ENCODE results near the gene UBXN2A. TPM values are rescaled to one million over a fixed set of nuclear protein-coding genes. Genes with fewer than 3 reads are reported as not detected.
"Not testable (repeated sequence)": the region's sequence is repeated elsewhere in the genome, so short reads cannot be mapped to it uniquely, and the experiment has no call there.

The UBXN2A gene
- polyA plus RNA-seq, 3 donors = 14.9 to 18.6 (median 17.3) TPM

DNA sequence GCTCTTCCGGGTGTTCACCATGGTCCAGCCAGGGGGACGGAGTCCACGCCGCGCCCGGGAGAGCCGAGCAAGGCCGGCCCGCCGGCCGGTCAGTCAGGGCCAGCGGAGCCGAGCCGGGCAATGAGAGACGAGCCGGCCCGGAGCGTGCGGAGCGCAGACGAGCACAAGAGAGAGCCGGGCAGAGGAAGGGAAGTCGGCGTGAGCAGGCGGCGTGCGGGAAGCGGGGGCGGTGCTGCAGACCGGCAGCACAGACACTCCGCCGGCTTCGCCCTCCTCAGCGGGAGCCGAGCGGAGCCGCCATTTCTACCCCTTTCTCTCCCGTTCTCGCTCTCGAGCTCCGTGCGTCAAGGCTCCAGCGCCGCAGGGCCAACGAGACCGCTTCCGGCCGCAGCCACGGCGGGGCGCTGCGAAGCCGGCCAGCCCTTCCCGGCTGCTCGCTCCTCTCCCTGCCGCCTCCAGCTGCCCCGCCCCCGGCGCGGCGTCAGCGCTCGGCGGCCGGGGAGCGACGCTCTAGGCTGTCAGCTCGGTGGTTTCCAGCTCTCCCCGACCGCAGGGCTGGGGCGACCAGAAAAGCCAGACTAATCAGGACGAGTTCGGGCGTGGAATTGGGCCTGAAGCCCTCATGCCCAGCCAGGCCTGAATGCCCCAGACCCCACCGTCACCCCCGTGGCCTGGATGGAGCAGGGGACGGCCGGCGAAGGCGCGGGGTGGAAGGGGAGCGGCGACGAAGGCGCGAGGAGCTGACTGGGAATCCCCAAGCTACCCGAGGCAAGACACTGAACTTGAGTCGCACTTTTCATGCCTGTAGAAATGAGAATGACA is 13.3 kb upstream of the UBXN2A start, which contains the start of gene ATAD2B:
Gene ATAD2B, minus strand, starts transcription at position 374 of the 822 bp plus-strand sequence. Its CDS starts 353 bp downstream, at position 21.
- peak; percentile 95 for DNase-seq

DNA sequence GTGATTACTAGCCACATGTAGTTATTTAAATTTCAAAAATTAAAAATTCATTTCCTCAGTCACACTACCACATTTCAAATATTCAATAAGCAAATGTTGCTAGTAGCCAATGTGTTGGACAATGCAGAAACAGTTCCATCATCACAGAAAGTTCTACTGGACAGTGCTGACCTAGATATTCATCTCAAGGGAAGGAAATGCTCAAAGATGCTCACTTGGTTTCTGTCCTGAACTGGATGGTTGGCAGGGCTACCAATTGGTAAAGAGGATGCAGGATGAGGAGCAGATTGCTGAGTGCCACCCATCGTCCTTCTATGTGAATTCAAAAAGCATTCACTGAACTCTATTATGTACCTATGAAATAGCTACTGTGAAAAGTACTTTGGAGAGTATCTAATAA is 6.0 kb upstream of the UBXN2A start:
- no peak for DNase-seq

DNA sequence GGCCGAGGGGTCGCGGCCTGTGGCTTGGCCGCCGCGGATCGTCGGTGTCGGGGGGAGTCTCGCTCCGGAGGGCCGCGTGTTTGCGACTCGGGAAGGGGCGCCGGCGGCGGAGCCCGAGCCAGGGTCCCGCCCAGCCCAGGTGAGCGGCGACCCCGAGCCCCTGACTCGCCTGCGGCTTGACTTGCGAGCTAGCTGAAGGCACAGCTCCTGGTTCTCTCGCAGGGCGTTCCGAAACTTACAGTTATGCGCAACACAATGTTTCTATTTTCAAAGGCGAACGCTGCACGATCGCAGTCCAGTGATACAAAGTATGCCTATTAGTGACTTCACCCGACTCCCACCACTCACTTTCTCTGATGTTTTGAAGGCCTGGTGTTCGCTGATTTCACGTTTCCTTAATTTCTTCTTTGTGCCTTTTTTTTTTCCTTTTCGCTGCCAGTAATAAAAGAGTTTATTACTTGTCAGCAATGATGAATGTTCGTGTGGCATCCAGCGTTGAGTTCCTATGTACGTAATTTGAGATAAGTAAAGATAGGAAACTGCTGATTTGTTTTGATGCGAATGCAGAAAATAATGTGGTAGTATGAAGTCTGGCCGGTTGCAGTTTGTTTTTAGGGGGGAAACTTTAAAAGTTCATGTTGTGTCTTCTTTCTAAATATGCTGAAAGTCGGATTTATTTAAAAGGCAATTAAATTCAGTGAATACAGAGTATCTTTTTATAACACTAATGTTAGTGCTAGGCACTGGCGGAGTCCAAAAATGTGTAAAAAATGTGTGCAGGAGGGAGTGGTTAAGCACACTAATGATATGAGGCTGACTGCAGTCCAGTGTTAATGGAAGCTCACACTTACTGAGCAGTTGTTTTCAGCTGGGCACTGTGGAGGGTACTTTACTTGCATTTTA is 706 bp downstream of the UBXN2A start:
- peak; percentile 49 for DNase-seq

DNA sequence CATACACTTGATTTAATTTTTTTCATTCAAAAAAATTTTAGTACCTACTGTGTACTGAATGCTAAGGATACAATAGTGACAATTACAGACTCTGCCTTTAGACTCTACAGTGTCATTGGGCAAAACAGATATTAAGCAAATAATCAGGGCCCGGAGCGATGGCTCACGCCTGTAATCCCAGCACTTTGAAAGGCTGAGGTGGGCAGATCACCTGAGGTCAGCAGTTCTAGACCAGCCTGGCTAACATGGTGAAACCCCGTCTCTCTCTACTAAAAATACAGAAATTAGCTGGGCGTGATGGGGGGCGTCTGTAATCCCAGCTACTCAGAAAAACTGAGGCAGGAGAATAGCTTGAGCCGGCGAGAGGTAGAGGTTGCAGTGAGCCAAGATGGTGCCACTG is 1.4 kb downstream of the UBXN2A start:
- DNase-seq = no peak

DNA sequence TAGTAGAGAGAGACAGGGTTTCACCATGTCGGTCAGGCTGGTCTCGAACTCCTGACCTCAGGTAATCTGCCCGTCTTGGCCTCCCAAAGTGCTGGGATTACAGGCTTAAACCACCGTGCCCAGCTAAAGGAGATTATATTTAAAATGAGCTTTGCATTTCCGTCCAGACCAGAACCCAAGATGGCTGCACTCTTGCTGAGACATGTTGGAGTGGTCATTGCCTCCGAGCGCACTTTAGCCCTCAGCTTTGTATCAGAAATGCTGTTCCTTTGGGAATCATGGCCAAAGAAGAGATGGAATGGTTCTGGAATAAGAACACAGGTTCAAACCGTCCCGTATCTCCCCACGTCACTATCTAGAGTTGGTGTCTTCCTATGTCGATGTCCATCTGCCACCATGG is 3.4 kb downstream of the UBXN2A start:
- no peak for DNase-seq

DNA sequence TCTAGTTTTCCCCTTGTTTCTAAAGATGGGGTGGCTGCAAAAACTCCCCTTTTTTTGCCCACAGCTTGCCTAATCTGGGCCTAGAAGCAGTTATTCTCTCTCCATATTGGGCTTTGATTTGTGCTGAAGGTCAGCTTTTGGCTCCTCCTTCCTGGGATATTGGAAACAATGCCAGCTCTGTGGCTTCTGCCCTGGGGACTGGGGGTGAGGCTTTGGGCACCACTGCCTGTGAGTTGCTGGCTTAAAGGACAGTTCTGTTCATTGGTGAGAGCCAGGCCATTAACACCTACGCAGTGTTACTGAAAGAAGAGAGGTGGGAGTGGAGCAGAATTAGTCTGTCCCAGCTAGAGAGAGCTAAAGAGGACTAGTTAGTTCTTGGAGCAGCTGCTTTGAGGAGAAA is 4.3 kb downstream of the UBXN2A start:
- no peak for DNase-seq

DNA sequence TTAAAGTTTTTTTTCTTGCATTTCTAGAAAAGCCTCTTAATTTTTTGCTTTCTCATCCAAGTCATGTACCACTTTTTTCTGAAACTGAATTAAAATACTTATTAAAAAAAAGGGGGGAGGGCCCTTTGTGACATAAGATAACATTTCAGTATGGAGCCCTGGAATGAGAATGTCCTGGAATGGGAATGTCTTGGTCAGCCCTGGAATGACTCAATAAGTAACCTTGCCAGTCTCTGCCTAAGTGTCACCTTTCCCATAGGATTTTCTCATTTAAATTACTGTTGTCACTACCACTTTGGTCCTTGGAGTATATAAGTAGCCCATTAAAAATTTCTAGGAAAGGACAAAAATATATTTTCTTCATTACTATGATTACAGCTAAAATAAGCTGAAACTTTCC is 4.7 kb downstream of the UBXN2A start:
- no peak for DNase-seq

DNA sequence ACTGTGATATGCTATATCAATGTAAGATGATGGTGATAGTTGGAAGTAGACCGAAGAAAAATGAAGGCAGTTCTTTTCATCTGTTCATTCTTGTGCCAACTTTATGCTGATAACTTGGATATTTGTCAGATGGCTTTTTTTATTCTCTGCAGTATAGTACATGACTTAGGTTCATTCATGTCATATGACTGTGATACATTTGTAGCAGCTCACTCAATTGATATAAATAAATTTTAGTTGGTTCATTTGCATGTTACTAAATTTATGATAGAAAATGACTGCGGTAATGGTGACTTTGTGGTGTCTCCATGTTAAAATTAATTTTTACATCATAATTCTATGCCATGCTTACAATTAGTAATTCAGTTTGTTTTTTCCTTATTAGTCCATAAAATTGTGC is 7.1 kb downstream of the UBXN2A start:
- DNase-seq = no peak

DNA sequence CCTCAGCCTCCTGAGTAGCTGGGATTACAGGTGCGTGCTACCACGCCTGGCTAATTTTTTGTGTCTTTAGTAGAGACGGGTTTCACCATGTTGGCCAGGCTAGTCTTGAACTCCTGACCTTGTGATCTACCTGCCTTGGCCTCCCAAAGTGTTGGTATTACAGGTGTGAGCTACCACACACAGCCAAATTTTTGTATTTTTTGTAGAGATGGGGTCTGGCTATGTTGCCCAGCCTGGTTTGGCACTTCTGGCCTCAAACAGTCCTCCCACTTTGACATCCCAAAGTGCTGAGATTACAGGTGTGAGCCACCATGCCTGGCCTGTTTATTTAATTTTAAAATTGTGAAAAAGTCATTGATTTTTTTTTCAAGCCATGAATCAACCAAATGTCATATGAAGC is 12.3 kb downstream of the UBXN2A start:
- not testable (repeated sequence) for DNase-seq

DNA sequence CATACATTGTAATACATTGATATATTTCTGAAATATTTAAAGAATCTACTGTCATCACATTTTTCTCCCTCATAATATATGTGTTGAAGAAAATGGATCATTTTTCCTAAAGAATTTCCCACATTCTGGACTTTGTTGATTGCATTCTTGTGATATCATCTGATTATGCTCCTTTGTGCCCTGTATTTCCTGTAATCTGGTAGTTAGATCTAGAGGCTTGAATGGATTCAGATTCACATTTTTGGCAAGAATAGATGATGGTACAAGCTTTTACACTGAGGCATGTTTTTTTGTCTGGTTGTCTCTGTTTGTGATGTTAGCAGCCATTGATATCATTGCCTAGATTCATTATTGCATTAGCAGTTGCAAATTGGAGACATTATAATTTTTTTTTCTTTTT is 13.4 kb downstream of the UBXN2A start:
- DNase-seq = no peak

DNA sequence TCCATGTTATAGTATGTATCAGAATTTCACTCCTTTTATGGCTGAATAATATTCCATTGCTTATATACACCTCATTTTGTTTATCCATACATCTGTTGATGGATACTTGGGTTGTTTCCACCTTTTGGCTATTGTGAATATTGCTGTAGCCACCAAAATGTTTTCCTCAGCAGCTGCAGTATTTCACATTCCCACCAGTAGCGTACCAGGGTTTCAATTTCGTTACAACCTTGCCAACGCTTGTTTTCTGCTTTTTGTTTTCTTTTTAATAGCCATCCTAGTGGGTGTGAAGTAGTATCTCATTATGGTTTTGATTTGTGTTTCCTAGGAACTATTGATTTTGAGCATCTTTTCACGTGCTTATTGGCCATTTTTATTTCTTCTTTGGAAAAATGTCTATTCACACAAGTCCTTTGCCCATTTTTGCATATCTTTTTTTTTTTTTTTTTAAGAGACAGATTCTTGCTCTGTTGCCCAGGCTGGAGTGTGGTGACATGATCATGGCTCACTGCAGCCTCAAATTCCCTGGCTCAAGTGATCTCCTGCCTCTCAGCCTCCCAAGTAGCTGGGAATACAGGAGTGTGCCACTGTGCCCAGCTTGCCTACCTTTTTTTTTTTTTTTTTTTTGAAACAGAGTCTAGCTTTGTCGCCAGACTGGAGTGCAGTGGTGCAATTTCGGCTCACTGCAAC is 14.2 kb downstream of the UBXN2A start:
- no peak for DNase-seq

DNA sequence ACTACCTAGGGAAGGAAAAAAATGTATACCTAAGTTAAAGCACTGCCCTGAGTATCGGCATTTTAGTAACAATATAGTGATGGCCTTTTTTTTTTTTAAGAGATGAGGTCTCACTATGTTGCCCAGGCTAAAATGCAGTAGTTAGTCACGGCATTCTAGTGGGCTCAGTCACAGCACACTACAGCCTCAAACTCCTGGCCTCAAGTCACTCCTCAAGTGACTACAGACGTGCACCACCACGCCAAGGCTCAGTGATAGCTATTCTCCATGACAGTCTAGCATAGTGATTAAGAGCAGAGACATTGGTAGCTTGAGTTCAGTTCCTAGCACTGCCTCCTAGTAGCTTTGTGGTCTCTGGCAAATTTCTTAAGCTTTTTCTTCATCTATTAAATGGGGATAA is 27.6 kb downstream of the UBXN2A start:
- DNase-seq = no peak

DNA sequence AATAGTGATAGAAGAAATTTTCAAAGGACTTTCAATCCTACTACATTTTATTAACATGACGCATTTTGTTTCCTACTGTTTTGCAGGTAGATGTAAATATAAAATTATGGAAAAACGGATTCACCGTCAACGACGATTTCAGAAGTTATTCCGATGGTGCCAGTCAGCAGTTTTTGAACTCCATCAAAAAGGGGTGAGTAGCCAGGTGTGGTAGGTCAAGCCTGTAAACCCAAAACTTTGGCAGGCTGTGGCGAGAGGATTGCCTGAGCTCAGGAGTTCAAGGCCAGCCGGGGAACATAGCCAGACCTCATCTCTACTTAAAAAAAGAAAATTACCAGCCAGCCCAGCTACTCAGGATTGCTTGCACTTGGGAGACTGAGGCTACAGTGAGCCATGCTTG is 36.6 kb downstream of the UBXN2A start:
- no peak for DNase-seq

DNA sequence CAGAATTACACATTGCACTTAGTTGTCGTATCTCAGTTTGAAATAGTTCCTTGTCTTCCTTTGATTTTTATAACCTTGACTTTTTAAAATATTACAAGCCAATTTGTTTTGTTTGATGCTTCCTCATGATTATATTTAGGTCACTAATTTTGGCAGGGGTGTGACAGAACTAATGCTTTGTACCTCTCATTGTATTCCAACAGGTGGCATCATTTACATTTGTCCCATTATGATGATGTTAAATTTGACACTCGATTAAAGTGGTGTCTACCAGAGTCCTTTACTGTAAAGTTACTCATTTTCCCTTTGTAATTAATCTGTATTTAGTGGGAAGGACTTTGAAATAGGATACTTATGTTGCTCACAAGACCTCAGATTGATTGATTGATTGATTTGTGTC is 48.1 kb downstream of the UBXN2A start:
- DNase-seq = no peak

DNA sequence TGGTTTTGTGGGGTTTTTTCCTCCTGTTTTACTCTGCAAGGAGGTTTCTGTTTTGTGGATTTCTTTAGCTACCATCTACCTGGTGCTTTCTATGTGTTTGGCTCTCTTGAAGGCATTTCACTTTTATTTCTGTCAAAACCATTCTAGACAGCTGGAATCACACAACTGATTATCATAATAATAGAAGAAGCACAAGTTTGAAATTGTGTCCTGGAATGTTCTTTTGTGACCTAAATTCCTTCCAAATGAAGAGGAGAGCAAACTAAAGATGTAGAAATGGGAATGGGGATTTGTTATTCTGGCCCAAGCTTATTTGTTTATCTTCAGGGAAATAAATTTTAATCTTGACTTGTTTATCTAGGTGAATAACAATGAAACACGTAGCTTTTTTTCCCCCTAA is 52.7 kb downstream of the UBXN2A start:
- DNase-seq = no peak

DNA sequence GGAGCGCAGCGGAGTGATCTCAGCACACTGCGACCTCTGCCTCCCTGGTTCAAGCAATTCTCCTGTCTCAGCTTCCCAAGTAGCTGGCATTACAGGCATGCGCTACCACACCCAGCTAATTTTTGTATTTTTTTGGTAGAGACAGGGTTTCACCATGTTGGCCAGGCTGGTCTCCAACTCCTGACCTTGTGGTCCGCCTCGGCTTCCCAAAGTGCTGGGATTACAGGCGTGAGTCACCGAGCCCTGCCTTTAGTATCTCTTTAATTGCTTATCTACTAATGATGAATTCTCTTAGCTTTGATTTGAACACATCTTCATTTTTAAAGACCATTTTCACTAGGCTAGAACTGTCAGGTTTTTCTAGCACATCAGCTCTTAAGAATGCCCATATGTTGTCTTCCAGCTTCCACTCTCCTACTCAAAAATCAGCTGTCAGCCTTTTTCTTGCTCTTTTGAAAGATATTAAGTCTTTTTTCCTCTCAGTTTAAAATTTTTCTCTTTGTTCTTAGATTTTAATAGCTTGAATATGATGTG is 53.5 kb downstream of the UBXN2A start:
- no peak for DNase-seq

DNA sequence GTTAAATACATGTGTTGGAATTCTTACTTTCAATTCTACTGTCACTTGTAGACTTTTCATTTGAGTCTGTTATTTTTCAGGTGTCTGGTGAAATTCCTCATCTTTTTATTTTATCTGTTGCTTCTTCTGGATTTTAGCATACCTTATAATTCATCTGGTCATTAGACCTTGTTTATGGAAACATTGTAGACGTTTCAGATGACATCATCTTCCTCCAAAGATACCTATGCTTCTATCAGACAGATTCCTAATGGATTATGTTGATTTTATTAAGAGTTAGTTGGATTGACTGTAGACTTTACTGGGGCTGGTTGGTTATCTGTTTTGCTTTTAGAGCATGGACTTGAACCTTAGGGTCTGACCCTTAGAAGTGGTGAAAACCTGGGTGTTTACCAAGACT is 54.3 kb downstream of the UBXN2A start:
- no peak for DNase-seq

DNA sequence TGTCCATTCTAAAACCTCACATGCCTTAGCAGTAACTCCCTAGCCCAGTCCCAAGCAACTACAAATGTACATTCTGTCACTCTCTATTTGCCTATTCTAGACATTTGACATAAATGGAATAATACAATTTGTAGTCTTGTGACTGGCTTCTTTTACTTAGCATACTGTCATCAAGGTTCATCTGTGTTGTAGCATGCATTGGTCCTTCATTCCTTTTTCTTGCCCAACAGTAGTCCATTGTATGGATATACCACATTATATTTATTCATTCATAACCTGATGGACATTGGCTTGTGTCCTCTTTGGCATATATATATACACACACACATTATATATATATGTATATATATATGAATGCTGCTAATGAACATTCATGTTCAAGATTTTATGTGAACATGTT is 67.4 kb downstream of the UBXN2A start:
- no peak for DNase-seq

DNA sequence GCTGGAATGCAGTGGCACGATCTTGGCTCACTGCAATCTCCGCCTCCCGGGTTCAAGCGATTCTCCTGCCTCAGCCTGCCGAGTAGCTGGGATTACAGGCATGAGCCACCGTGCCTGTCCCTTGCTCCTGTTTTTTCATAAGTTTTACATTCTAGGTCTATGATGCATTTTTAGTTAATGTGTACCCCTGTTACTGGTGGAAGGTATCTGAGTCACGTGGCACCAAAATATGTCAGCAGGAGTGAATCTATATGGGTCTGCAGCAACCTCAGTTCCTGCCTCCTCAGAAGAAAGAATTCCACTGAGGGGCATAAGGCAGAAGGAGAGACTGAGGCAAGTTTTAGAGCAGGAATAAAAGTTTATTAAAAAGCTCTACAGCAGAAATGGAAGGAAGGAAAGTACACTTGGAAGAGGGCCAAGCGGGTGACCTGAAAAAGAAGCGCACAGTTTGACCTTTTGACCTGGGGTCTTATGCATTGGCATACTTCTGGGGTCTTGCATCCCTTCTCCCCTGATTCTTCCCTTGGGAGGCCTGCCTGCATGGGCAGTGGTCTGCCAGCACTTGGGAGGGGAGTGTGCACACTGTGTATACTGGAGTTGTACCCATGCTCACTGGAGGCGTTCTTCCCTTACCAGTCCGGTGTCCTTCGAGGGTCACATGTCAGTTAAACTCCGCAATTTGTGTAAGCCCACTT is 68.6 kb downstream of the UBXN2A start:
- DNase-seq = no peak

DNA sequence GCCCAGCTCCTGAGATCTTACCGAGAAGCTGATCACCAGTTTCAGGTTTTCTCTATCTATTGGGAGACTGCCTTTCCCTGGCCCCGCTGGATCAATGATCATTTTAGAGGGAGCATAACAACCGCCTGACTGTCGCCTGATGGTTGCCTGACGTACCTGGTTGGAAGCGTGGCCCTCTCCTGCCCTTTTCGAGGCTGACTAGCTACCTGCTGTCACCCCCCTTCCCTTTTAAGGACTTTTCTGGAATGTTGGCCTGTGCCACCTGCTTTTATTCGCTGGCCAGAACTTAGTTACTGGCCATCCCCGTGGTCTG is 69.1 kb downstream of the UBXN2A start:
- no peak for DNase-seq

DNA sequence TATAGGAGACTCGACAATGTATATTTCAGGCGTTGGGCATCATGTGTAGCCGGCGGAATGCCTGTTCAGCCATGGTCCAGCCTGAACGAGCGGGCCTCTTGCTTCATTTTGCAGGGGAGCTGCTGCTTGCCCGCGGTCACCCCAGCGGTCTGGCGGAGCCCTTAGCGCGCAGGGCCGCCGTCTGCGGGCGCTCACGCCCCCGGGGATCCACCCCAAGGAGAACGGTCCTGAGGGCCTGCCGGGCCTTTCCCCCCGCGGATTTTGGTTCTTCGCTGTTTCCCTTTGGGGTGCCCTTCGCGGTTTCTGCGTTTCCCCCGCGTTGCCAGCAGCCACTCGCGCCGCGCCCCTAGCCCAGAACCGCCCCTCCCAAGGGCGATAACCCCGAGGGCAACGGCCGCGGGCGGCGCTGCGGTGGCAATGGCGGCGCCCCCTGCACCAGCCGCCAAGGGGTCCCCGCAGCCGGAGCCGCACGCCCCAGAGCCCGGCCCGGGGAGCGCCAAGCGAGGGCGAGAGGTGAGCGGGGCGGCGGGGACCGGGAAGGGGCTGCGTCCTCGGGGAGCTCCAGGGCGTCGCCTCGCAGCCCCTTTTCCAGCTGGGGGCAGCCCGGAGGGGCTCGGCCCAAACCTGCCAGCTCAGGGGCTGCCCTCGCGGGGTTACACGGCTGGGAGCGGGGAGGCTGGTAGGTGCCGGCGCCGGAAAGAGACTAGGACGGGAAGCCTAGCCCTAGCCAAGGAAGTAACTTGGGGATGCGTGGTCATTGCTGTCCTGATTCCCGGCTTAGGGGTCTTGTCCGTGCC is 69.6 kb downstream of the UBXN2A start, which contains the start of gene MFSD2B:
Gene MFSD2B, plus strand, starts transcription at position 406 of the 797 bp plus-strand sequence. Its CDS starts 12 bp downstream, at position 418.
- DNase-seq = no peak

Data from renal pelvis (tissue), 4 donors.